ENCODE data around the gene ADAMTSL4.

Gene ADAMTSL4

DNA sequence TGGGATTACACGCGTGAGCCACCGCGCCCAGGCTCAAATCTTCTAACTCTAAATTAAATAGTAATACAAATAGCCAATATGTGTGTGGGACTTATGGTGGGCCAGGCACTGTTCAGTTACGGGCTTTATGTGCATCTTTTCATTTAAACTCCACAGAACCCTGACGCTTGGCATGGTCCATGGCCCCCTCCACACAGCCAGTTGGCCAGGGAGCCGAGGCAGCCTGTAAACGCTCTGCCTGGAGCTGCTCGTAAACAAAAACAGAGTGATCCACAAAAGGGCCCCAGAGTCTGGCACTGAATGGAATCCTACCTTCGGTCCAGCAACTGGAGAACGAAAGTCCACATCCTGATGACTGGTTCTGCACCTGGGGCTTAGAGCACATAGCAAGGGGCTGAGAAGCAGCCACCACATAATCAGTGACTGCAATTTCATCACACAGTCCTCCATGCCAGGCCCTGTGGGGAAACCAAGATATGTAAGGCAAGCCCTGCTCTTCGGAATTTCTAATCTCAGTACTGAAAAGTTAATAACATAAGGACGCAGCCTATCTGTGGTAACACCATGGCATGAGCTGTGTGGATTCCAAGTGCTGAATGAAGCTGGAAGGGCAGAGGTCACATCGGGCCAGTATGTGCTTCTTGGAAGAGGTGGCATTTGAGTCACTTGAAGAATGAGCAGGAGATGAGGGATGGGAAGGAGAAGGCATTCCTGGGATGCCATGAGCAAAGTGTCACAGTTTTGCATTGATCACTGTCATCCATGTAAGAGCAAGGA lies 13.5 kb upstream of the ADAMTSL4 start:
- no peak for DNase-seq

- DNase-seq = no peak
These were observed 12.1 kb upstream of the ADAMTSL4 start for GRCh38 chr1:150536836-150537731.

GRCh38 chr1:150537732-150538684 lies 11.2 kb upstream of the ADAMTSL4 start:
- DNase-seq = no peak

GRCh38 chr1:150543500-150544143 lies 5.6 kb upstream of the ADAMTSL4 start:
- no peak for DNase-seq

DNA sequence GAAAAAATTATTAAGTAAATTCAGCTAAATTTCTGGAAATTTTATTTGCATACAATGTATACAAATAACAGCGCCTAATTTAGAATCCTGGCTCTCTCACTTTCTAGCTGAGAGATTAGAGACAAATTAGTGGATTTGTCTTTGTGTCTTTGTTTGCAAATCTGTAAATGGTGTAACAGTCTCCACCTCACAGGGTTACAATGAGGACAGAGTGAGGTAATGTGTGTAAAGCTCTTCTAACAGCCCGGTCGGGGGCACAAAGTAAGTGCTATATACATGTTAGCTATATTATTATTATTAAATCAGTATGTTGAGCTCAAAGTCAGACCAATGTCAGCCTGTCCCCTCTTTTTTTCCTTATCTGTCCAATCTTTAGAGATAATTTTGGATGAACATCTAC lies 5.0 kb upstream of the ADAMTSL4 start:
- no peak for DNase-seq

DNA sequence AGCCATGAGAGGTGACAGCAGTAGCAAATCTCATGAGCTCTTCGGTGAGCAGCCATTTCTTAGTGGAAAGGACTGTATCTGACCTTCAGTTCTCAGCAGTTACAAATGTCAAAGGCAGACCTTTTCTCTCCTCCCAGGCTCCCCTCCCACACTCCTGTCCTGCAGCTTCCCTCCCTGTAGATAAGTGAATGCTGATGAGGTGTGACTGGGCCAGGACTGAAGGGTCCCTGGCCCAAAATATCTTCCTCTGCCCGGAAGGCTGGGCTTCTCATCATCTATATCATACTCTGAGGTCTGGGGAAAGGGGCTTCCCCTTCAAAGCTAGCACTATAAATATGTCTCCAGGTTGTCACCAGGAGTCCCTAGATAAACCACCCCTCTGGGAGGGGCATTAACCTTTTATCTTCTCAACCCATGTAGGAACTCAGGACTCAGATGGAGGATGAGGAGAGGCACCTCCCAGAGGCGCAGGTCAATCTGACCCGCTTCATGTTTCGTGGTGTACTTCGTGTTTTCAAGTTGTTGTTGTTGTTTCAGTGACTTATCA lies 3.6 kb upstream of the ADAMTSL4 start:
- no peak for DNase-seq

DNA sequence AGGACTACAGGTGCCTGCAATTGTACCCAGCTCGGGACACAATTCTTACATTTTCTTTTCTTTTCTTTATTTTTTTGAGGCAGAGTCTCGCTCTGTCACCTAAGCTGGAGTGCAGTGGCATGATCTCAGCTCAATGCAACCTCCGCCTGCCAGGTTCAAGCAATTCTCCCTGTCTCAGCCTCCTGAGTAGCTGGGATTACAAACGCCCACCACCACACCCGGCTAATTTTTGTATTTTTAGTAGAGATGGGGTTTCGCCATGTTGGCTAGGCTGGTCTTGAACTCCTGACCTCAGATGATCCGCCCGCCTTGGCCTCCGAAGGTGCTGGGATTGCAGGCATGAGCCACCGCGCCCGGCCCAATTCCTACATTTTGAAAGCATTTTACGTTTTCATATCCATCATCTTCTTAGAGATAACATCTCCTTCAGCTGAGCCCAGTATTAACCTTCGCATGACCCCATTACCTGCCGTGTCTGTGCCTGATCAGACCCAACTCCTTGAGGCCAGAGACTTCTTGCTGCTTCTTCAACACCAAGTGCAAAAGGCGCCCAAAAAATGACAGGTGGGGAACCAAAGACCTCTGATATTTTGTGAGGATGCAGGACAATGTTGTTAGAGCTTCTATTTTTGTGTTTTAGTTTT lies 2.8 kb upstream of the ADAMTSL4 start:
- no peak for DNase-seq

DNA sequence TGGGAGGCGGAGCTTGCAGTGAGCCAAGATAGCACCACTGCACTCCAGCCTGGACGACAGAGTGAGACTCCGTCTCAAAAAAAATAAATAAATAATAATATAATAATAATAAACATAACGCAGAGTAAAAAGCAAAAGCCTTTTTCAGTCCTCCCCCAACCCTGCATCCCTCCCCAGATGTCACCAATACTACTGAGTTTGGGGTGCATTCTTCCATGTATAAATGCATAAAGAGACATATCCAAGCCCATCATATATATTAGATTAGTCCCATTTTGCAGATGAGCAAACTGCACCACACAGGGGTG lies 930 bp upstream of the ADAMTSL4 start:
- no peak for DNase-seq

GRCh38 chr1:150549496-150550221 lies 451 bp downstream of the ADAMTSL4 start:
- DNase-seq = no peak

DNA sequence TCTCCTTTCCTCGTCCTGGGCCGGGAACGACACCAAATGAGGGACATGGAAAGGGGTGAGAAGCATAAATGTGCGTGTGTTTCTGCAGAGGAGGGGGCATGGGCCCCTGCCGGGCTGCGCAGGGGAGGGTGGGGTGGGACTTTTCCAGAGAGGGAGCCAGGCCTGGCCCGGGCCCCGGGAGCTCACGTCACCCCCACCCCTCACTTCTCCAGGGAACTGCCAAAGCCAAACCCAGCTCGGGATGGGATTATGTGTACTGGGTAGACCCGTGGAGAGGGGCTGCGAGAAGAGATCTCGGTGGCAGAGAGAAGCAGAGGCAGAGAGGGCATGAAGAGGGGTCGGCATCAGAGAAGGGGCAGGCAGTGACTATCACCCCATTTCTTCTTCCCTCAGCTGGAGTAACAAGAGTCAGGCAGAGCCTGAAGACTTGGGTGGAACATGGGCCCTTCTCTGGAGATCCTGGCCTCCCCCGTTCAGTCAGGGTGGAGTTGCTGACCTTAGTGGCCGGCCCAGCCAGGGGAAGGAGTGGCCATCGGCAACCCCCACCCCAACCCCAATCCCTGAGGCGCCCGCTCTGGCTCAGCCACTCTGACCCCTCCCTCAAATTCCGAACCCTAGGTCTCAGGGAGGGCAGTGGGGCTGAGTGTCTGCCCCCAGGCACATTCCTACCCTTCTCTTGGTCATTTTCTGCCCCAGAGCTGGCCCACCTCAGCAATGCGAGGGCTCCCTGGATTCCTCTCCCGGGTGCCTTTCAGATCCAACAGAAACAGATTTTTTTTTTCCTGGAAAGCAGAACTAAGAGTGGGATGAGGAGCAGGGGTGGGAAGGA lies 1.2 kb downstream of the ADAMTSL4 start:
- DNase-seq = no peak

- peak; percentile 33 for DNase-seq
These were observed 2.0 kb downstream of the ADAMTSL4 start for GRCh38 chr1:150551051-150551783.

DNA sequence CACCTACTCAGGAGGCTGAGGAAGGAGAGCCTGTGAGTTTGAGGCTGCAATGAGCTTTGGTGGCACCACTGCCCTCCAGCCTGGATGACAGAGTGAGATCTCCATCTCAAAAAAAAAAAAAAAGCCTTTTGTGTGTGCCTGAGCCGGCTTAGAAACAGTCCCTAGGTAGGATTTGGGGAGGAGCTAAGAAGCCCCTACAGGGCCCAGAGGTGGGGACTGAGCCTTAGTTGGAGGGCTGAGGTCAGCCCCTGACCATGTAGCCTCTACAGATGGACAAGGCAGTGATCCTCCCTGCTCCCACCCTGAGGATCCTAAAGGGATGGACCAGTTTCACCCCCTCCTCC lies 2.5 kb downstream of the ADAMTSL4 start:
- no peak for DNase-seq

GRCh38 chr1:150552128-150552910 lies 3.1 kb downstream of the ADAMTSL4 start:
- DNase-seq = peak; percentile 41

GRCh38 chr1:150552911-150553289 lies 3.7 kb downstream of the ADAMTSL4 start:
- DNase-seq = no peak

DNA sequence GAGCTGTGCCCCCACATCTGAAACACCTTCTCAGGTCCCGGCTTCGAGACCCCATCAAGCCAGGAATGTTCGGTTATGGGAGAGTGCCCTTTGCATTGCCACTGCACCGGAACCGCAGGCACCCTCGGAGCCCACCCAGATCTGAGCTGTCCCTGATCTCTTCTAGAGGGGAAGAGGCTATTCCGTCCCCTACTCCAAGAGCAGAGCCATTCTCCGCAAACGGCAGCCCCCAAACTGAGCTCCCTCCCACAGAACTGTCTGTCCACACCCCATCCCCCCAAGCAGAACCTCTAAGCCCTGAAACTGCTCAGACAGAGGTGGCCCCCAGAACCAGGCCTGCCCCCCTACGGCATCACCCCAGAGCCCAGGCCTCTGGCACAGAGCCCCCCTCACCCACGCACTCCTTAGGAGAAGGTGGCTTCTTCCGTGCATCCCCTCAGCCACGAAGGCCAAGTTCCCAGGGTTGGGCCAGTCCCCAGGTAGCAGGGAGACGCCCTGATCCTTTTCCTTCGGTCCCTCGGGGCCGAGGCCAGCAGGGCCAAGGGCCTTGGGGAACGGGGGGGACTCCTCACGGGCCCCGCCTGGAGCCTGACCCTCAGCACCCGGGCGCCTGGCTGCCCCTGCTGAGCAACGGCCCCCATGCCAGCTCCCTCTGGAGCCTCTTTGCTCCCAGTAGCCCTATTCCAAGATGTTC lies 4.3 kb downstream of the ADAMTSL4 start:
- no peak for DNase-seq

DNA sequence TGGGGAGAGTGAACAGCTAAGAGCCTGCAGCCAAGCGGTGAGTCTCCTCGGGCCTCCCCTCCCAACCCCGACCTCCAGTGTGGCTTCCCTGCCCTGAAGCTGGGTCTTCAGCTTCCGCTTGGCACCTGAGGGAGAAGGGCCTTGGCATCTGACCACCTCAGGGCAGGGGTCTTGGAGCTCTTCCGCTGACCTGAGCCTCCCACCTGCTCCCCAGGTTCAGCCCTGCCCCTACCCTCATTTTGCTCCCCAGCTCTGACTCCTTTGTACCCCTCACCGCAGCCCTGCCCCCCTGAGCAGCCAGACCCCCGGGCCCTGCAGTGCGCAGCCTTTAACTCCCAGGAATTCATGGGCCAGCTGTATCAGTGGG lies 4.9 kb downstream of the ADAMTSL4 start:
- no peak for DNase-seq

DNA sequence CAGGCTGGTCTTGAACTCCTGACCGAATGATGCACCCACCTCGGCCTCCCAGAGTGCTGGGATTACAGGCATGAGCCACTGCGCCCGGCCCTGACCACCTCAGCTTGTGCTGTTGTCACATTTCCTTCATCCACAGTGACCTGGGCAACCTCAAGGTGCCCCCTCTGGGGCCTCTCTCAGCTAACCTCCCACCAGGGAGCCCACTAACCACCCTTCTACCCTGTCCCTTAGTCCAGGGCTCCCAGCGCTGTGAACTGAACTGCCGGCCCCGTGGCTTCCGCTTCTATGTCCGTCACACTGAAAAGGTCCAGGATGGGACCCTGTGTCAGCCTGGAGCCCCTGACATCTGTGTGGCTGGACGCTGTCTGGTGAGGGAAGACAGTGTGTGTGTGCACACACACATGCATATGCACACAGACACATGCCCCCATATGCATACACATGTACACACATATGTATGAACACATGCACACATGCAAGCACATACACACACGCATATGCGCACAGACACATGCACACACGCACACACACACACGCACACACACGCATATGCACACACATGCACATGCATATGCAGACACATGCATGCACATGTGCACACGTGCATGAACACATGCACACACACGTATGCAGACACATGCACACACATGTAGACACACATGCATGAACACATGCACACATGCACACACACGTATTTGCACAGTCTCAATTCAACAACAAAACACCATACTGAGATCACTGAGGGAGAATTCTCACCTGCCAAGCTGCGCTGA lies 6.2 kb downstream of the ADAMTSL4 start:
- no peak for DNase-seq

Measured in stimulated activated CD4-positive, alpha-beta T cell treated with anti-CD3 and anti-CD28 coated beads, Interleukin-15, amount 100 ng/mL, for 24 hours (primary cell).